ENCODE data around the gene FAM111B. TPM values are rescaled to one million over a fixed set of nuclear protein-coding genes. Genes with fewer than 3 reads are reported as not detected.
A peak's percentile ranks its signal among the peaks of the same experiment; 100 is the strongest.
"Not testable (repeated sequence)": the region's sequence is repeated elsewhere in the genome, so short reads cannot be mapped to it uniquely, and the experiment has no call there.

The FAM111B gene
- total and polyA plus RNA-seq, 8 donors, result 0.29 to 37.9 (median 2.5) TPM

- H3K27ac ChIP-seq; DNase-seq; H3K4me1 ChIP-seq; H3K27me3 ChIP-seq; H3K4me3 ChIP-seq; intact Hi-C loops (cut with DNase I; ENCODE audit: low total_unique reads); H3K9me3 ChIP-seq; H3K36me3 ChIP-seq: not testable (repeated sequence)
- 56 to 76% (median 66%) methylated on average over 5 of the region's 5 CpGs for WGBS, 5 donors
Measured at GRCh38 chr11:59095972-59096575, 11.0 kb upstream of the FAM111B start.

GRCh38 chr11:59097113-59097708, 9.8 kb upstream of the FAM111B start:
- WGBS, 5 donors, result 84 to 88% (median 86%) methylated on average over 5 of the region's 5 CpGs
- Histone ChIP-seq H3K4me3 (no peak overlapping the region), H3K27ac (no peak overlapping the region), H3K27me3 (peaks cover 0 to 13% (median 0%) of the 10 kb centered on the region in 3 donors), H3K36me3 (no peaks in the 10 kb centered on the region), H3K9me3 (no peaks in the 10 kb centered on the region), H3K4me1 (peaks cover 0 to 8% (median 7%) of the 10 kb centered on the region in 4 donors)
- intact Hi-C loops (cut with DNase I; ENCODE audit: low total_unique reads), result no loop called here
- peak; percentile 71 to 82 for DNase-seq
- no peak for TF ChIP-seq POLR2A (IDR thresholded peaks at IDR 0.05)
- TF ChIP-seq CTCF (IDR thresholded peaks at IDR 0.05), result peak in 5 of 7 experiments; percentile 42 to 64 (median 52)

GRCh38 chr11:59097938-59098337, 9.1 kb upstream of the FAM111B start:
- intact Hi-C loops (cut with DNase I; ENCODE audit: low total_unique reads), result not testable (repeated sequence)
- H3K4me1 ChIP-seq, result peaks cover 0 to 12% (median 10%) of the 10 kb centered on the region in 4 donors

GRCh38 chr11:59102259-59102765, 4.7 kb upstream of the FAM111B start:
- Histone ChIP-seq H3K27me3 (peaks cover 0 to 48% (median 0%) of the 10 kb centered on the region in 3 donors), H3K36me3 (no peaks in the 10 kb centered on the region), H3K4me1 (peaks cover 10 to 28% (median 23%) of the 10 kb centered on the region in 4 donors), H3K9me3 (no peaks in the 10 kb centered on the region), H3K27ac (no peak overlapping the region), H3K4me3 (peak overlapping the region; percentile 27 to 42 (median 31))
- TF ChIP-seq CTCF (IDR thresholded peaks at IDR 0.05) (peak in 2 of 7 experiments; percentile 14 to 36), POLR2A (IDR thresholded peaks at IDR 0.05) (no peak)
- intact Hi-C loops (cut with DNase I; ENCODE audit: low total_unique reads), result loop anchor here (10.0 kb wide), 1 partner anchor 52 kb away; no protein-coding TSS in a partner anchor
- peak; percentile 65 to 84 for DNase-seq
- WGBS, 5 donors, result 7 to 9% (median 8%) methylated on average over 21 to 23 of the region's 23 CpGs

More at GRCh38 chr11:59097938-59098337, 9.1 kb upstream of the FAM111B start:
- not testable (repeated sequence) for DNase-seq, H3K9me3 ChIP-seq, H3K27ac ChIP-seq, H3K36me3 ChIP-seq, H3K4me3 ChIP-seq
- WGBS, 5 donors, result 77 to 85% (median 82%) methylated on average over 8 of the region's 8 CpGs
- peaks cover 0 to 21% (median 0%) of the 10 kb centered on the region in 3 donors for H3K27me3 ChIP-seq

GRCh38 chr11:59107721-59108120, 684 bp downstream of the FAM111B start:
- H3K36me3 ChIP-seq, H3K9me3 ChIP-seq: not testable (repeated sequence)
- intact Hi-C loops (cut with DNase I; ENCODE audit: low total_unique reads), result loop anchor here (10.0 kb wide), 1 partner anchor 47 kb away; no protein-coding TSS in a partner anchor
- Histone ChIP-seq H3K27me3 (peaks cover 0 to 30% (median 0%) of the 10 kb centered on the region in 3 donors), H3K4me1 (peaks cover 14 to 33% (median 22%) of the 10 kb centered on the region in 4 donors), H3K27ac (peak overlapping the region in 1 of 5 donors; percentile 61), H3K4me3 (peak overlapping the region; percentile 50 to 65 (median 56))
- DNase-seq, result peak in 1 of 2 donors; percentile 16
- WGBS, 5 donors, result 11 to 24% (median 13%) methylated on average over 9 to 10 of the region's 10 CpGs

GRCh38 chr11:59112494-59112893, 5.5 kb downstream of the FAM111B start:
- 72 to 84% (median 80%) methylated on average over 2 of the region's 2 CpGs for WGBS, 5 donors
- Histone ChIP-seq H3K36me3 (no peaks in the 10 kb centered on the region), H3K4me1 (peaks cover 1 to 15% (median 8%) of the 10 kb centered on the region in 4 donors), H3K27ac (no peak overlapping the region), H3K9me3 (peaks cover 0 to 5% (median 3%) of the 10 kb centered on the region in 4 donors), H3K27me3 (no peaks in the 10 kb centered on the region), H3K4me3 (no peak overlapping the region)
- intact Hi-C loops (cut with DNase I; ENCODE audit: low total_unique reads), result no loop called here
- no peak for TF ChIP-seq CTCF (IDR thresholded peaks at IDR 0.05)
- no peak for TF ChIP-seq EP300 (IDR thresholded peaks at IDR 0.05)
- no peak for TF ChIP-seq POLR2A (IDR thresholded peaks at IDR 0.05)
- no peak for DNase-seq

Data from stomach (tissue), 9 donors.